Left ventricle myocardium inferior (tissue), 1 donor: Measurements from ENCODE around the gene PBX3. TPM values are rescaled to one million over a fixed set of nuclear protein-coding genes. Genes with fewer than 3 reads are reported as not detected.

Experiments used
- DNase-seq: peaks from one replicate; pipeline ENCODE4 v3.0.0-alpha.2; 2020
- H3K27ac ChIP-seq: fragments of 200-600 bp; replicated peaks from 2 replicates; pipeline ENCODE4 v1.8.0; 2021
- H3K27me3 ChIP-seq: fragments of 200-600 bp; 2 replicates; pipeline ENCODE4 v1.8.0; 2021; ENCODE audit warnings: low read depth
- H3K36me3 ChIP-seq: fragments of 200-600 bp; 2 replicates; pipeline ENCODE4 v1.8.0; 2021
- H3K4me1 ChIP-seq: fragments of 200-600 bp; 2 replicates; pipeline ENCODE4 v1.8.0; 2021
- H3K4me3 ChIP-seq: fragments of 200-600 bp; 2 replicates; pipeline ENCODE4 v1.8.0; 2021; ENCODE audit warnings: mild to moderate bottlenecking, moderate library complexity
- H3K9me3 ChIP-seq: fragments of 200-600 bp; replicated peaks from 2 replicates; pipeline ENCODE4 v1.8.0; 2021
- CTCF ChIP-seq: fragments of 200-600 bp; IDR thresholded peaks from 2 replicates; pipeline ENCODE4 v1.8.0; 2021; ENCODE audit warnings: antibody characterized with exemption, mild to moderate bottlenecking, borderline replicate concordance
- intact Hi-C: fragments of 100-400 bp; cut with micrococcal nuclease; formaldehyde crosslinking; loops from one replicate; pipeline ENCODE4 v1.11.0; 2022
- total RNA-seq: library from RNA; stranded (reverse); fragmentation: NEBNext Ultra II Directional; extraction: Animal tissue kit (Norgen Biotek cat#: 25700); gene quantifications from one replicate; pipeline ENCODE4 v1.2.1, GENCODE V29; 2021
- donor health status: DM: no; HTN: yes; CAD: no; lungs with severe emphysema.

PBX3 gene
- total RNA-seq, 1 donor from 2014 or later = 44.2 TPM

GRCh38 chr9:125829743-125830142, 82.6 kb downstream of the PBX3 start:
- H3K27me3 ChIP-seq = no peaks in the 10 kb centered on the region
- no peaks in the 10 kb centered on the region for H3K9me3 ChIP-seq
- peak overlapping the region; percentile 36 for H3K27ac ChIP-seq
- H3K4me3 ChIP-seq = peak overlapping the region; percentile 61
- intact Hi-C loops = no loop called here
- H3K36me3 ChIP-seq = no peaks in the 10 kb centered on the region
- TF ChIP-seq CTCF = no peak
- DNase-seq = no peak
- peaks cover 13% of the 10 kb centered on the region for H3K4me1 ChIP-seq

- Histone ChIP-seq H3K4me3 (no peak overlapping the region), H3K27ac (no peak overlapping the region), H3K36me3 (no peaks in the 10 kb centered on the region), H3K9me3 (no peaks in the 10 kb centered on the region), H3K27me3 (no peaks in the 10 kb centered on the region), H3K4me1 (peaks cover 13% of the 10 kb centered on the region)
- no peak for DNase-seq
- no peak for TF ChIP-seq CTCF
- intact Hi-C loops = no loop called here
These were observed 83.9 kb downstream of the PBX3 start for GRCh38 chr9:125831054-125831453.

GRCh38 chr9:125831616-125832015, 84.4 kb downstream of the PBX3 start:
- Histone ChIP-seq H3K4me1 (peaks cover 13% of the 10 kb centered on the region), H3K9me3 (no peaks in the 10 kb centered on the region), H3K4me3 (no peak overlapping the region), H3K36me3 (no peaks in the 10 kb centered on the region), H3K27ac (no peak overlapping the region), H3K27me3 (no peaks in the 10 kb centered on the region)
- intact Hi-C loops = no loop called here
- TF ChIP-seq CTCF = no peak
- no peak for DNase-seq

- no peak for DNase-seq
- peaks cover 13% of the 10 kb centered on the region for H3K4me1 ChIP-seq
- no peak overlapping the region for H3K27ac ChIP-seq
- no peaks in the 10 kb centered on the region for H3K9me3 ChIP-seq
- intact Hi-C loops = no loop called here
- H3K4me3 ChIP-seq = no peak overlapping the region
- H3K27me3 ChIP-seq = no peaks in the 10 kb centered on the region
- H3K36me3 ChIP-seq = no peaks in the 10 kb centered on the region
- no peak for TF ChIP-seq CTCF
These were observed 88.5 kb downstream of the PBX3 start for GRCh38 chr9:125835655-125836054.

GRCh38 chr9:125839317-125839716, 92.1 kb downstream of the PBX3 start:
- H3K9me3 ChIP-seq = no peaks in the 10 kb centered on the region
- peaks cover 25% of the 10 kb centered on the region for H3K4me1 ChIP-seq
- no peak for DNase-seq
- intact Hi-C loops = no loop called here
- no peaks in the 10 kb centered on the region for H3K36me3 ChIP-seq
- no peak overlapping the region for H3K4me3 ChIP-seq
- no peak for TF ChIP-seq CTCF
- H3K27me3 ChIP-seq = no peaks in the 10 kb centered on the region
- no peak overlapping the region for H3K27ac ChIP-seq

- no peaks in the 10 kb centered on the region for H3K27me3 ChIP-seq
- no peaks in the 10 kb centered on the region for H3K36me3 ChIP-seq
- DNase-seq = no peak
- peak overlapping the region; percentile 37 for H3K27ac ChIP-seq
- no peak for TF ChIP-seq CTCF
- peaks cover 25% of the 10 kb centered on the region for H3K4me1 ChIP-seq
- intact Hi-C loops = no loop called here
- no peak overlapping the region for H3K4me3 ChIP-seq
- no peaks in the 10 kb centered on the region for H3K9me3 ChIP-seq
These were observed 94.3 kb downstream of the PBX3 start for GRCh38 chr9:125841444-125841843.
